Endometrial microvascular endothelial cells (primary cell): ENCODE data around the gene CCDC69. TPM values are rescaled to one million over a fixed set of nuclear protein-coding genes. Genes with fewer than 3 reads are reported as not detected.

Experiments used
- in situ Hi-C: cut with HindIII; loops from 2 replicates; pipeline ENCODE4 v1.10.0; 2017; ENCODE audit warnings: low sequenced_read_pairs, low pct_unique_long_range_greater_than_20kb; ENCODE audit errors: inconsistent ontology term
- total RNA-seq: library from RNA; depleted of rRNA; stranded (reverse); fragments of >200 nt; gene quantifications from one replicate; pipeline ENCODE4 v1.2.3, GENCODE V29; 2015; ENCODE audit errors: inconsistent ontology term

The CCDC69 gene
- total RNA-seq, 1 donor from 2014 or later = 28.3 TPM

DNA sequence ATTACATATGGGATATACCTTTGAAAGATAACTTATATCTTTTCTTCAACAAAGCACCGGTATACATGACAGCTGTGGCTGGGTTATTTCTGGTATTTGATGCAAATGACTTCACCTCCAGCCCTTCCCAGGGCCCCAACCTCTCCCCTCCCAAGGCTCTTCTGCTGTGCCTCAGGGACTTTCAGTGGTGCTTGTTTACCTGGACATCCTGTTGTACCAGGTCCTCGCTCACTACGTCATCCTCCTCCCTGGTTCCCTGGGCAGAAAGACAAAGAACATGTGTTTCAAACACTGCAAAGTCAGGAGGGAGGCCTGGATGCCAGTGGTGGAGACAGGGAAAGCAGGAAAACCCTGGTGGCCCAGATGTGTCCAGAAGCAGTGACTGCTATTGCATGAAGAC lies 89.7 kb downstream of the CCDC69 start:
- in situ Hi-C loops = no loop called here

DNA sequence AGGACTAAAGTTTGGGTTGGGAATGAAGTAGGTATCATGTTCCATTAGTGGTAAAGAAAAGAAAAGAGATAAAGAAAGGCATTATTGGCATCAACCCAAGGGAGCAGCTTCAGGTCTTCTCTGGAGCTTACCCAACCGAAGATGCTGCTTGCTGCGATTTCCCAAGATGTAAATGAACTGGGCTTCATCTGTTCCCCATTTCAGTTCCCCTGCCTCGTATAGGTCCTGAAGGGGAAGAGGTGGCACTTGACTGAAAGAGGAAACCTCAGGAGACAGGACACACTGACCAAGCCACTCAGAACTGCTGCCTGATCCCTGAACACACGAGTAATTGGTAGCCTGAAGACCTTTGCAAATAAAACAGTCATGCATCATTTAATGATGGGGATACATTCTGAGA lies 90.9 kb downstream of the CCDC69 start:
- in situ Hi-C loops = no loop called here

Other genes starting within 250 kb of the CCDC69 start
- gene GPX3, start 203.5 kb downstream of the CCDC69 start, total RNA-seq = 34.0 TPM
- gene TNIP1, start 143.1 kb downstream of the CCDC69 start, total RNA-seq = 71.0 TPM
- 311 TPM for gene ANXA6, start 66.3 kb downstream of the CCDC69 start, total RNA-seq
- 36.6 TPM for gene GM2A, start 29.1 kb upstream of the CCDC69 start, total RNA-seq
- gene SLC36A3, start 79.7 kb upstream of the CCDC69 start, total RNA-seq = not detected
- gene SLC36A2, start 123.5 kb upstream of the CCDC69 start, total RNA-seq = not detected
- gene SLC36A1, start 223.5 kb upstream of the CCDC69 start, total RNA-seq = 5.6 TPM